ENCODE results near the gene CCDC192. TPM values are rescaled to one million over a fixed set of nuclear protein-coding genes. Genes with fewer than 3 reads are reported as not detected.

The CCDC192 gene
- total RNA-seq, 4 donors from 2014 or later, result 0.35 to 1.3 TPM; not detected in 2

- H3K4me1 ChIP-seq, result peaks cover 0 to 3% of the 10 kb centered on the region in 2 donors
- no peak for DNase-seq
- no peak overlapping the region for H3K4me3 ChIP-seq
- no peak overlapping the region for H3K27ac ChIP-seq
- intact Hi-C loops (cut with DNase I; ENCODE audit: low total_unique reads), result no loop called here
- H3K36me3 ChIP-seq, result no peaks in the 10 kb centered on the region
- H3K27me3 ChIP-seq, result no peaks in the 10 kb centered on the region
- no peaks in the 10 kb centered on the region for H3K9me3 ChIP-seq
- TF ChIP-seq CTCF (IDR thresholded peaks at IDR 0.05) (no peak), POLR2A (IDR thresholded peaks at IDR 0.05) (no peak)
These were observed 164.0 kb downstream of the CCDC192 start for GRCh38 chr5:127867022-127867783.

- H3K9me3 ChIP-seq, result no peaks in the 10 kb centered on the region
- H3K4me1 ChIP-seq, result peaks cover 0 to 3% of the 10 kb centered on the region in 2 donors
- H3K27me3 ChIP-seq, result no peaks in the 10 kb centered on the region
- H3K36me3 ChIP-seq, result no peaks in the 10 kb centered on the region
- TF ChIP-seq CTCF (IDR thresholded peaks at IDR 0.05) (no peak), POLR2A (IDR thresholded peaks at IDR 0.05) (no peak)
- peak overlapping the region in 1 of 2 donors; percentile 10 for H3K27ac ChIP-seq
- H3K4me3 ChIP-seq, result no peak overlapping the region
- peak; percentile 30 to 47 for DNase-seq
- intact Hi-C loops (cut with DNase I; ENCODE audit: low total_unique reads), result no loop called here
These were observed 167.7 kb downstream of the CCDC192 start for GRCh38 chr5:127870914-127871313.

GRCh38 chr5:127871503-127872153, 168.4 kb downstream of the CCDC192 start:
- peaks cover 0 to 3% of the 10 kb centered on the region in 2 donors for H3K4me1 ChIP-seq
- TF ChIP-seq POLR2A (IDR thresholded peaks at IDR 0.05), result no peak
- TF ChIP-seq CTCF (IDR thresholded peaks at IDR 0.05), result no peak

GRCh38 chr5:127872494-127872893, 169.3 kb downstream of the CCDC192 start:
- no peak overlapping the region for H3K4me3 ChIP-seq
- H3K4me1 ChIP-seq, result peaks cover 0 to 3% of the 10 kb centered on the region in 2 donors
- H3K9me3 ChIP-seq, result no peaks in the 10 kb centered on the region
- no peaks in the 10 kb centered on the region for H3K27me3 ChIP-seq
- peak in 1 of 2 donors; percentile 40 for DNase-seq
- H3K36me3 ChIP-seq, result no peaks in the 10 kb centered on the region
- intact Hi-C loops (cut with DNase I; ENCODE audit: low total_unique reads), result no loop called here
- H3K27ac ChIP-seq, result peak overlapping the region; percentile 36 to 44
- TF ChIP-seq POLR2A (IDR thresholded peaks at IDR 0.05), result no peak
- no peak for TF ChIP-seq CTCF (IDR thresholded peaks at IDR 0.05)

More at GRCh38 chr5:127871503-127872153, 168.4 kb downstream of the CCDC192 start:
- Histone ChIP-seq H3K36me3 (no peaks in the 10 kb centered on the region), H3K4me3 (no peak overlapping the region), H3K27me3 (no peaks in the 10 kb centered on the region), H3K27ac (peak overlapping the region; percentile 10 to 23), H3K9me3 (no peaks in the 10 kb centered on the region)
- intact Hi-C loops (cut with DNase I; ENCODE audit: low total_unique reads), result no loop called here
- no peak for DNase-seq
